Peyer's patch (tissue), 4 donors: ENCODE measurements around the gene ZNF813.
"Not testable (repeated sequence)": the region's sequence is repeated elsewhere in the genome, so short reads cannot be mapped to it uniquely, and the experiment has no call there.

Experiments used
- CTCF ChIP-seq, 6 experiments: fragments of 450-650 bp in 4 of 6; fragments of 200-600 bp in 2 of 6; sonication (generic) in 1 of 6; IDR thresholded peaks; one replicate each; pipeline ENCODE4 v1.5.1; 2017 to 2019; ENCODE audit warnings: antibody characterized with exemption in 6 of 6, mild to moderate bottlenecking in 3 of 6, moderate library complexity in 1 of 6
- POLR2A ChIP-seq, 2 donors: fragments of 450-650 bp; IDR thresholded peaks; one replicate each; pipeline ENCODE4 v1.5.1; 2017; ENCODE audit warnings: antibody characterized with exemption in 2 of 2, mild to moderate bottlenecking in 2 of 2, moderate library complexity in 2 of 2

GRCh38 chr19:53504365-53504703 lies 36.8 kb downstream of the ZNF813 start:
- TF ChIP-seq POLR2A, CTCF (IDR thresholded peaks at IDR 0.05): not testable (repeated sequence)
